SK-N-SH (cell line): ENCODE results near the gene APEX2. TPM values are rescaled to one million over a fixed set of nuclear protein-coding genes. Genes with fewer than 3 reads are reported as not detected.

Experiments used
- CTCF ChIA-PET: fragments of 300-600, 350-600 bp; formaldehyde crosslinking; extraction: SDS; loops from one replicate; lab custom pipeline; 2021; lab: Yijun Ruan, JAX
- POLR2A ChIA-PET: fragments of 350-600 bp; sonication (Branson Sonifier 250); formaldehyde crosslinking; extraction: SDS; loops from one replicate; lab custom pipeline; 2020; ENCODE audit warnings: antibody characterized with exemption, inconsistent platforms; lab: Yijun Ruan, JAX
- DNase-seq: peaks from one replicate; pipeline ENCODE4 v3.0.0; 2012
- H2AFZ ChIP-seq: fragments of 200-600 bp; sonication (generic); 2 replicates; pipeline ENCODE4 v1.8.1; 2016; ENCODE audit warnings: antibody characterized with exemption, mild to moderate bottlenecking, low read depth
- H3F3A ChIP-seq: fragments of 200-600 bp; sonication (generic); replicated peaks from 2 replicates; pipeline ENCODE3; 2016; ENCODE audit warnings: antibody characterized with exemption, mild to moderate bottlenecking; ENCODE audit not compliant: insufficient read depth
- H3K27ac ChIP-seq, 2 experiments: fragments of 200-500 bp in 1 of 2; fragments of 200-600 bp in 1 of 2; sonication (Bioruptor generic) in 1 of 2; sonication (generic), shearing (Covaris generic) in 1 of 2; 2 replicates each; pipeline versions ENCODE4 v1.5.1 to v1.6.1; 2014 to 2016; ENCODE audit warnings: low read depth in 2 of 2, inconsistent platforms in 1 of 2, low read length in 1 of 2, mild to moderate bottlenecking in 1 of 2, mixed read lengths in 1 of 2
- H3K27me3 ChIP-seq: fragments of 200-600 bp; sonication (generic), shearing (Covaris generic); 2 replicates; pipeline ENCODE4 v1.6.1; 2016; ENCODE audit warnings: mixed run types; ENCODE audit not compliant: insufficient read depth
- H3K36me3 ChIP-seq, 2 experiments: fragments of 200-500 bp in 1 of 2; fragments of 200-600 bp in 1 of 2; sonication (Bioruptor generic) in 1 of 2; sonication (generic) in 1 of 2; replicated peaks in 1 of 2; 2 replicates each; pipeline versions ENCODE3 to v1.5.1; 2014 to 2016; ENCODE audit warnings: low read length in 1 of 2, mild to moderate bottlenecking in 1 of 2; ENCODE audit not compliant: insufficient read depth in 2 of 2, control insufficient read depth in 1 of 2
- H3K4me1 ChIP-seq, 2 experiments: fragments of 200-500 bp in 1 of 2; fragments of 200-600 bp in 1 of 2; sonication (Bioruptor generic) in 1 of 2; sonication (generic), shearing (Covaris generic) in 1 of 2; 2 replicates each; pipeline versions ENCODE4 v1.5.1 to v1.6.1; 2014 to 2016; ENCODE audit warnings: low read depth in 1 of 2, low read length in 1 of 2, mixed run types in 1 of 2; ENCODE audit not compliant: insufficient read depth in 2 of 2, control insufficient read depth in 1 of 2
- H3K4me2 ChIP-seq: fragments of 200-600 bp; sonication (generic), shearing (Covaris generic); 2 replicates; pipeline ENCODE4 v1.6.1; 2017; ENCODE audit warnings: mixed run types
- H3K4me3 ChIP-seq, 2 experiments: fragments of 200-500 bp in 1 of 2; fragments of 200-600 bp in 1 of 2; sonication (Bioruptor generic) in 1 of 2; sonication (generic), shearing (Covaris generic) in 1 of 2; 2 replicates each; pipeline versions ENCODE4 v1.5.1 to v1.8.1; 2014 to 2016; ENCODE audit warnings: low read depth in 2 of 2, inconsistent platforms in 1 of 2, low read length in 1 of 2, mild to moderate bottlenecking in 1 of 2, mixed read lengths in 1 of 2, moderate library complexity in 1 of 2
- H3K79me2 ChIP-seq: fragments of 200-600 bp; sonication (generic); 2 replicates; pipeline ENCODE4 v1.8.1; 2017; ENCODE audit warnings: mild to moderate bottlenecking; ENCODE audit not compliant: insufficient read depth
- H3K9ac ChIP-seq: fragments of 200-600 bp; sonication (generic); 2 replicates; pipeline ENCODE4 v1.6.1; 2017; ENCODE audit warnings: mixed run types
- H3K9me2 ChIP-seq: fragments of 200-600 bp; sonication (generic); 2 replicates; pipeline ENCODE4 v1.6.1; 2017; ENCODE audit warnings: mixed run types
- H3K9me3 ChIP-seq: fragments of 200-600 bp; sonication (generic); 2 replicates; pipeline ENCODE4 v1.6.1; 2017; ENCODE audit warnings: mixed run types, mild to moderate bottlenecking, moderate library complexity
- H4K20me1 ChIP-seq: fragments of 200-600 bp; sonication (generic); 2 replicates; pipeline ENCODE4 v1.6.1; 2017; ENCODE audit warnings: mild to moderate bottlenecking, mixed run types; ENCODE audit not compliant: insufficient read depth
- CHD2 ChIP-seq: fragments of 150-350 bp; IDR thresholded peaks from 2 replicates; pipeline ENCODE4 v1.6.1; 2018; ENCODE audit warnings: low read length; ENCODE audit not compliant: partially characterized antibody
- EZH2phosphoT487 ChIP-seq: fragments of 200-600 bp; sonication (generic); IDR thresholded peaks from 2 replicates; pipeline ENCODE4 v1.6.1; 2017; ENCODE audit warnings: low read depth, mixed run types, mild to moderate bottlenecking, antibody characterized with exemption, moderate library complexity, borderline replicate concordance
- FOSL2 ChIP-seq: IDR thresholded peaks from 2 replicates; pipeline ENCODE4 v1.4.0; 2012; ENCODE audit warnings: low read depth, mild to moderate bottlenecking, moderate library complexity, borderline replicate concordance
- FOXM1 ChIP-seq: IDR thresholded peaks from 2 replicates; pipeline ENCODE4 v1.4.0; 2012; ENCODE audit warnings: low read depth, mild to moderate bottlenecking
- GATA2 ChIP-seq: sonication (generic); formaldehyde crosslinking; IDR thresholded peaks from 2 replicates; pipeline ENCODE4 v1.5.0; 2020; ENCODE audit warnings: mild to moderate bottlenecking, missing genetic modification reagents
- MXI1 ChIP-seq: IDR thresholded peaks from 2 replicates; pipeline ENCODE4 v1.6.1; 2012; ENCODE audit warnings: mild to moderate bottlenecking, low read depth, low read length, improper control_type of control experiment
- PBX3 ChIP-seq: IDR thresholded peaks from 2 replicates; pipeline ENCODE4; 2012
- POLR2AphosphoS5 ChIP-seq: IDR thresholded peaks from 2 replicates; pipeline ENCODE4 v1.6.1; 2012; ENCODE audit warnings: low read depth, low read length
- RCOR1 ChIP-seq: fragments of 150-350 bp; IDR thresholded peaks from 2 replicates; pipeline ENCODE4 v1.6.1; 2017; ENCODE audit warnings: antibody characterized with exemption, low read length
- RXRA ChIP-seq: IDR thresholded peaks from 2 replicates; pipeline ENCODE4 v1.4.0; 2012; ENCODE audit warnings: low read depth, mild to moderate bottlenecking, borderline replicate concordance
- SMC3 ChIP-seq: IDR thresholded peaks from 2 replicates; pipeline ENCODE4 v1.6.1; 2012; ENCODE audit warnings: low read depth, low read length, improper control_type of control experiment
- TAF1 ChIP-seq: IDR thresholded peaks from 2 replicates; pipeline ENCODE4 v1.6.1; 2012; ENCODE audit warnings: low read depth, mild to moderate bottlenecking, low read length, moderate library complexity, borderline replicate concordance
- TEAD4 ChIP-seq: IDR thresholded peaks from 2 replicates; pipeline ENCODE4 v1.4.0; 2012; ENCODE audit warnings: mild to moderate bottlenecking, borderline replicate concordance; ENCODE audit not compliant: insufficient read depth
- USF1 ChIP-seq: IDR thresholded peaks from 2 replicates; pipeline ENCODE4 v1.4.0; 2012; ENCODE audit warnings: low read depth, borderline replicate concordance
- USF2 ChIP-seq: fragments of 150-350 bp; IDR thresholded peaks from 2 replicates; pipeline ENCODE4 v1.6.1; 2017; ENCODE audit warnings: antibody characterized with exemption, low read length, low read depth, borderline replicate concordance
- YY1 ChIP-seq: IDR thresholded peaks from 2 replicates; pipeline ENCODE4 v1.4.0; 2012; ENCODE audit warnings: low read depth, mild to moderate bottlenecking
- ZBTB33 ChIP-seq: IDR thresholded peaks from 2 replicates; pipeline ENCODE4 v1.4.0; 2012; ENCODE audit warnings: low read depth, borderline replicate concordance
- WGBS: methylation state at CpG from one replicate; pipeline ENCODE4 v1.1.6; 2017; ENCODE audit warnings: low lambda C conversion rate; 5-methylcytosine and 5-hydroxymethylcytosine counted together
- polyA plus RNA-seq, 3 experiments: library from polyadenylated mRNA; depleted of rRNA; stranded (reverse); fragments of >200 nt; gene quantifications; 2 replicates each; pipeline ENCODE4 v1.2.3, GENCODE V29; 2012

The APEX2 gene
- polyA plus RNA-seq, 1 of the 3 experiments (the other 2 are of a cell fraction), result 23.5 TPM

GRCh38 chrX:55004231-55004630 is 4.1 kb downstream of the APEX2 start:
- H2AFZ ChIP-seq, result no peak overlapping the region
- TF ChIP-seq ZBTB33, result no peak
- H4K20me1 ChIP-seq, result no peaks in the 10 kb centered on the region
- H3K36me3 ChIP-seq, result peaks cover 5 to 29% of the 10 kb centered on the region in 2 experiments
- no peaks in the 10 kb centered on the region for H3K9me2 ChIP-seq
- H3K9ac ChIP-seq, result no peak overlapping the region
- peaks cover 6% of the 10 kb centered on the region; the same call in 1 of the 2 replicates for H3K27me3 ChIP-seq
- H3F3A ChIP-seq, result no peaks in the 10 kb centered on the region
- DNase-seq, result no peak
- H3K4me2 ChIP-seq, result no peak overlapping the region
- no peaks in the 10 kb centered on the region for H3K9me3 ChIP-seq
- 50% methylated on average over 1 of the region's 1 CpG for WGBS
- H3K4me1 ChIP-seq, result peaks cover 0 to 4% of the 10 kb centered on the region in 2 experiments; a peak in 1 of 4 replicates
- CTCF ChIA-PET, result no interaction called here
- peaks cover 17% of the 10 kb centered on the region for H3K79me2 ChIP-seq
- POLR2A ChIA-PET, result no interaction called here
- H3K4me3 ChIP-seq, result no peak overlapping the region
- no peak overlapping the region for H3K27ac ChIP-seq

- H3K36me3 ChIP-seq, result peaks cover 5 to 29% of the 10 kb centered on the region in 2 experiments
- no peak for DNase-seq
- H2AFZ ChIP-seq, result no peak overlapping the region
- H3K4me2 ChIP-seq, result no peak overlapping the region
- no peak for TF ChIP-seq RXRA
- no peak for TF ChIP-seq FOSL2
- TF ChIP-seq YY1, result no peak
- TF ChIP-seq CHD2, result no peak
- no peak for TF ChIP-seq FOXM1
- no peak for TF ChIP-seq POLR2AphosphoS5
- no peak for TF ChIP-seq EZH2phosphoT487
- TF ChIP-seq TEAD4, result no peak
- no peak for TF ChIP-seq GATA2 (CRISPR knock-in tag)
- TF ChIP-seq TAF1, result no peak
- no peak for TF ChIP-seq SMC3
- TF ChIP-seq RCOR1, result no peak
- no peak for TF ChIP-seq USF1
- no peak for TF ChIP-seq PBX3
- TF ChIP-seq MXI1, result no peak
- no peak for TF ChIP-seq USF2
- H3K9me3 ChIP-seq, result no peaks in the 10 kb centered on the region
- H3K4me3 ChIP-seq, result no peak overlapping the region
- CTCF ChIA-PET, result no interaction called here
- POLR2A ChIA-PET, result no interaction called here
- H3K27me3 ChIP-seq, result peaks cover 6% of the 10 kb centered on the region; the same call in 1 of the 2 replicates
- H3K9ac ChIP-seq, result no peak overlapping the region
- H3F3A ChIP-seq, result no peaks in the 10 kb centered on the region
- H3K9me2 ChIP-seq, result no peaks in the 10 kb centered on the region
- no peak overlapping the region for H3K27ac ChIP-seq
- H3K4me1 ChIP-seq, result peaks cover 0 to 4% of the 10 kb centered on the region in 2 experiments; a peak in 1 of 4 replicates
- H3K79me2 ChIP-seq, result peaks cover 17% of the 10 kb centered on the region
- no peaks in the 10 kb centered on the region for H4K20me1 ChIP-seq
Observed at GRCh38 chrX:55005256-55005655, 5.1 kb downstream of the APEX2 start.
